ENCODE measurements around the gene KDM4C.

Gene KDM4C

DNA sequence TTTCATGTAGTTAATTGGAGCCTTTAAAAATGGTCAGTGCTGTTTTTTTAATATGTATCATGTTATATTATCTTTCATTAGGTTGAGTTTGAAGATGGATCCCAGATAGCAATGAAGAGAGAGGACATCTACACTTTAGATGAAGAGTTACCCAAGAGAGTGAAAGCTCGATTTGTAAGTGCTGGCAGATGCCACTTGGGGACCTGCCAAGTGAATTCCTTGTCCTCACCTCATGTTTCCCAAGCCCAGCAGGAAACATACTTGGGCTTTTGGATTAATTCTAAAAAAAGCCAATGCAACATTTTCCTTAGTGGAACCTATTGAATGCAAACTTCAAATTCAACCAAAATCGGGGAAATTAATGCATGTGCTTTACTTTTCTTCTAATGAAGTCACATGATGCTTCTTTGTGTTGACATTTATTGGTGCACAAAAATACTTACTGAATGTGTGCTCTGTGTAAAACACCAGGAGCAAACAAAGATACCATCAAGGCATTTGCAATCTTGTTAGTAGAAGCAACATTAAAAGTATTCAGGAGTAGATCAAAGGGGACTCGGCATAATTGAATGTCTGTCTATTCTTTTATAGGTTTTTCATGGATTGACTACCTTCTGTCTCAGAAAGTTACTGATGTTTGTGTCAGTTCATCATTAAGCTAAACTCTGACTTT, 412.1 kb downstream of the KDM4C start:
- no peaks in the 10 kb centered on the region for H4K20me1 ChIP-seq (ENCODE audit: insufficient read depth)
- H3K4me2 ChIP-seq: no peak overlapping the region
- H3K9ac ChIP-seq: no peak overlapping the region
- H3K4me1 ChIP-seq (ENCODE audit: low read depth, poor library complexity, severe bottlenecking): no peaks in the 10 kb centered on the region
- no peak overlapping the region for H3K27ac ChIP-seq
- H3K4me3 ChIP-seq (IDR thresholded peaks at IDR 0.05; ENCODE audit: insufficient read depth, low read depth, low read length): no peak overlapping the region
- TF ChIP-seq, protein P1, sequence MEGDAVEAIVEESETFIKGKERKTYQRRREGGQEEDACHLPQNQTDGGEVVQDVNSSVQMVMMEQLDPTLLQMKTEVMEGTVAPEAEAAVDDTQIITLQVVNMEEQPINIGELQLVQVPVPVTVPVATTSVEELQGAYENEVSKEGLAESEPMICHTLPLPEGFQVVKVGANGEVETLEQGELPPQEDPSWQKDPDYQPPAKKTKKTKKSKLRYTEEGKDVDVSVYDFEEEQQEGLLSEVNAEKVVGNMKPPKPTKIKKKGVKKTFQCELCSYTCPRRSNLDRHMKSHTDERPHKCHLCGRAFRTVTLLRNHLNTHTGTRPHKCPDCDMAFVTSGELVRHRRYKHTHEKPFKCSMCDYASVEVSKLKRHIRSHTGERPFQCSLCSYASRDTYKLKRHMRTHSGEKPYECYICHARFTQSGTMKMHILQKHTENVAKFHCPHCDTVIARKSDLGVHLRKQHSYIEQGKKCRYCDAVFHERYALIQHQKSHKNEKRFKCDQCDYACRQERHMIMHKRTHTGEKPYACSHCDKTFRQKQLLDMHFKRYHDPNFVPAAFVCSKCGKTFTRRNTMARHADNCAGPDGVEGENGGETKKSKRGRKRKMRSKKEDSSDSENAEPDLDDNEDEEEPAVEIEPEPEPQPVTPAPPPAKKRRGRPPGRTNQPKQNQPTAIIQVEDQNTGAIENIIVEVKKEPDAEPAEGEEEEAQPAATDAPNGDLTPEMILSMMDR (conservative IDR thresholded peaks at IDR 0.05; ENCODE audit: low read depth, low read length): no peak
- H2AFZ ChIP-seq (ENCODE audit: low read depth): no peak overlapping the region
- no peaks in the 10 kb centered on the region for H3K36me3 ChIP-seq (ENCODE audit: insufficient read depth)
- H3K79me2 ChIP-seq (ENCODE audit: insufficient read depth, low read depth): no peaks in the 10 kb centered on the region
- H3K27me3 ChIP-seq (ENCODE audit: insufficient read depth, low read depth): no peaks in the 10 kb centered on the region

GRCh38 chr9:7171396-7172153, 413.8 kb downstream of the KDM4C start:
- H3K4me3 ChIP-seq (IDR thresholded peaks at IDR 0.05; ENCODE audit: insufficient read depth, low read depth, low read length): no peak overlapping the region
- no peak overlapping the region for H3K4me2 ChIP-seq
- no peaks in the 10 kb centered on the region for H3K79me2 ChIP-seq (ENCODE audit: insufficient read depth, low read depth)
- TF ChIP-seq, protein P1 (conservative IDR thresholded peaks at IDR 0.05; ENCODE audit: low read depth, low read length): no peak
- no peaks in the 10 kb centered on the region for H3K4me1 ChIP-seq (ENCODE audit: low read depth, poor library complexity, severe bottlenecking)
- H3K27ac ChIP-seq: no peak overlapping the region
- H3K9ac ChIP-seq: no peak overlapping the region
- H3K36me3 ChIP-seq (ENCODE audit: insufficient read depth): no peaks in the 10 kb centered on the region
- H4K20me1 ChIP-seq (ENCODE audit: insufficient read depth): no peaks in the 10 kb centered on the region
- H3K27me3 ChIP-seq (ENCODE audit: insufficient read depth, low read depth): no peaks in the 10 kb centered on the region
- no peak overlapping the region for H2AFZ ChIP-seq (ENCODE audit: low read depth)

DNA sequence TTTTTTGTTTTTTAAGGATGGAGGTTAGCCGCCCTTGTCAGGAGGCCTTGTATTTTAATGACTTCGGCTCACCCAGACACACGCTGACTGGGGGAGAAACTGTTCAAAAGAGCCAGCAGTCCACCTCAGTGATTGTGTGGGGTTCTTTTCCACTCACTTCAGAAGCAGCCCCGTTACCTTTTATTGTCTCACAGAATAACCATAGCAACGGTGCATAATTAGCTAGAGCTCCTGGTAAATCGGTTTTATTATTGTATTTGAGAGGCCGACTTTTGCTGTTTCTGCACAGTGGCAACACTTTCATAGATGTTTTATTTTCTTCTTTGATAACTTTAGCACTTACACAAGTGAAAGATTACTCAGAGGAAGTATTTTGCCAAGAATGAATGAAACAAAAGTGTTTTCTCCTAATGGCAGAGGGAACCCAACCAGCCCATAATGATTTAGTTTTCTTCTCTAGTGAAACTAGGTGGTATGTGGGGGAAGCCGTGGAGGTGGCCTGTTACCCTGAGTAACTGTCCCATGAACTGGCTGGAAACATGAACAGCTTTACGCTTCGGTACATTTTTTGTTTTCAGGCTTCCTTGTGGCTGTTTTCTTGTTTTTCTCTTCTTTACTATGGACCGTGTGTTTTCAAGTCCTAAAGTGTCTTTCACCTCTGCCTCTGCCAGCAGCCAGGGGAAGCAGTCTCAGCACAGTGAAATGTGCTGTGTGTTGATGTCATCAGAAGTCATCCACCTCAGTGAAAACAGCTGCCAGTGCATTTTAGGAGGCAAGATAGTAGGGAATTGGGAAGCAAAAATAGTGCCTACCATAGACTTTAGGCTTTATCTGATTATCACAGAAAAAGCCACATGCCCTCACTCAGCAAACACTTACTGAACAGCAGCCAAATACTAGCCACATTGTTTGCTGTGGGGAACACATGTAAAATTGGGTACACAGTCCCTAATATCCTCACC, 414.7 kb downstream of the KDM4C start:
- TF ChIP-seq, protein P1 (conservative IDR thresholded peaks at IDR 0.05; ENCODE audit: low read depth, low read length): no peak
- no peak overlapping the region for H2AFZ ChIP-seq (ENCODE audit: low read depth)
- no peak overlapping the region for H3K4me3 ChIP-seq (IDR thresholded peaks at IDR 0.05; ENCODE audit: insufficient read depth, low read depth, low read length)
- no peaks in the 10 kb centered on the region for H3K79me2 ChIP-seq (ENCODE audit: insufficient read depth, low read depth)
- no peak overlapping the region for H3K9ac ChIP-seq
- no peak overlapping the region for H3K27ac ChIP-seq
- H3K4me2 ChIP-seq: no peak overlapping the region
- no peaks in the 10 kb centered on the region for H3K27me3 ChIP-seq (ENCODE audit: insufficient read depth, low read depth)
- H4K20me1 ChIP-seq (ENCODE audit: insufficient read depth): no peaks in the 10 kb centered on the region
- H3K4me1 ChIP-seq (ENCODE audit: low read depth, poor library complexity, severe bottlenecking): no peaks in the 10 kb centered on the region
- H3K36me3 ChIP-seq (ENCODE audit: insufficient read depth): no peaks in the 10 kb centered on the region

DNA sequence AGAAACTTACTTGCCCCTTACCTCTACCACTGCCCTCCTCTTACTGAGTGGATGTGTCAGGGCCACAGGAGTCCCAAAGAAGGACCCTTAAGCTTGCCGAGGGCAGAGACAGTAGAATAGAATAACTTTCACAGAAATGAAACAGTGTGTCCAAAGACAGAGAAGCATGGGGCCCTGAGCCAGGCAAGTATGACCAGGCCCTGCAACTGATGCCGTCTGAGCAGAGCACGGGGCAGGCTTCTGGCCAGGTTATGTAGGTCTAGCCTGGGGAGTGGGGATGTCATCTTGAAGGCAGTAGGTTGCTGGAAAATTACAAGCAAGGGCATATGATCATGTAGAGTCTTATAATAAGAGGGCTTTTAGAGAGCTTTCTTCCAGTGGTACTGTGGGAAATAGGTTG, 415.4 kb downstream of the KDM4C start:
- no peak overlapping the region for H3K4me3 ChIP-seq (IDR thresholded peaks at IDR 0.05; ENCODE audit: insufficient read depth, low read depth, low read length)
- no peaks in the 10 kb centered on the region for H3K79me2 ChIP-seq (ENCODE audit: insufficient read depth, low read depth)
- TF ChIP-seq, protein P1 (conservative IDR thresholded peaks at IDR 0.05; ENCODE audit: low read depth, low read length): no peak
- no peaks in the 10 kb centered on the region for H3K27me3 ChIP-seq (ENCODE audit: insufficient read depth, low read depth)
- no peaks in the 10 kb centered on the region for H3K4me1 ChIP-seq (ENCODE audit: low read depth, poor library complexity, severe bottlenecking)
- H3K4me2 ChIP-seq: no peak overlapping the region
- no peak overlapping the region for H3K27ac ChIP-seq
- no peaks in the 10 kb centered on the region for H4K20me1 ChIP-seq (ENCODE audit: insufficient read depth)
- H3K36me3 ChIP-seq (ENCODE audit: insufficient read depth): no peaks in the 10 kb centered on the region
- no peak overlapping the region for H2AFZ ChIP-seq (ENCODE audit: low read depth)
- H3K9ac ChIP-seq: no peak overlapping the region

Measured in KMS-11 (cell line).